ENCODE results near the gene EPHA4. TPM values are rescaled to one million over a fixed set of nuclear protein-coding genes. Genes with fewer than 3 reads are reported as not detected.

The EPHA4 gene
- total and polyA plus RNA-seq, 8 donors, result 0.56 to 28.1 (median 5.8) TPM; not detected in 1

- H3K27ac ChIP-seq, result no peak overlapping the region
- intact Hi-C loops (cut with DNase I; ENCODE audit: low total_unique reads), result no loop called here
- no peaks in the 10 kb centered on the region for H3K4me1 ChIP-seq
- no peaks in the 10 kb centered on the region for H3K9me3 ChIP-seq
- H3K36me3 ChIP-seq, result no peaks in the 10 kb centered on the region
- H3K4me3 ChIP-seq, result no peak overlapping the region
- WGBS, 5 donors, result 87 to 97% (median 95%) methylated on average over 6 of the region's 6 CpGs
- DNase-seq, result no peak
- TF ChIP-seq CTCF (IDR thresholded peaks at IDR 0.05) (no peak), POLR2AphosphoS5 (IDR thresholded peaks at IDR 0.05) (no peak), POLR2A (IDR thresholded peaks at IDR 0.05) (no peak), EP300 (IDR thresholded peaks at IDR 0.05) (no peak)
- H3K27me3 ChIP-seq, result no peaks in the 10 kb centered on the region
Measured at GRCh38 chr2:221541131-221541735, 30.9 kb downstream of the EPHA4 start.

GRCh38 chr2:221539246-221539645 lies 32.9 kb downstream of the EPHA4 start:
- H3K4me1 ChIP-seq, result peaks cover 0 to 4% (median 0%) of the 10 kb centered on the region in 4 donors
- DNase-seq, result no peak
- no peak overlapping the region for H3K27ac ChIP-seq
- H3K36me3 ChIP-seq, result no peaks in the 10 kb centered on the region
- H3K9me3 ChIP-seq, result no peaks in the 10 kb centered on the region
- H3K4me3 ChIP-seq, result no peak overlapping the region
- no peaks in the 10 kb centered on the region for H3K27me3 ChIP-seq
- TF ChIP-seq POLR2A (IDR thresholded peaks at IDR 0.05) (no peak), POLR2AphosphoS5 (IDR thresholded peaks at IDR 0.05) (no peak), CTCF (IDR thresholded peaks at IDR 0.05) (no peak), EP300 (IDR thresholded peaks at IDR 0.05) (no peak)
- intact Hi-C loops (cut with DNase I; ENCODE audit: low total_unique reads), result no loop called here
- WGBS, 5 donors, result 90 to 97% (median 92%) methylated on average over 4 of the region's 4 CpGs

GRCh38 chr2:221535824-221536223 lies 36.3 kb downstream of the EPHA4 start:
- no peaks in the 10 kb centered on the region for H3K9me3 ChIP-seq
- H3K36me3 ChIP-seq, result no peaks in the 10 kb centered on the region
- WGBS, 5 donors, result 44 to 66% (median 50%) methylated on average over 2 of the region's 2 CpGs
- no peak for TF ChIP-seq CTCF (IDR thresholded peaks at IDR 0.05)
- no peak for TF ChIP-seq POLR2AphosphoS5 (IDR thresholded peaks at IDR 0.05)
- TF ChIP-seq POLR2A (IDR thresholded peaks at IDR 0.05), result no peak
- no peak for TF ChIP-seq EP300 (IDR thresholded peaks at IDR 0.05)
- DNase-seq, result no peak
- H3K4me1 ChIP-seq, result peaks cover 0 to 12% (median 5%) of the 10 kb centered on the region in 4 donors
- no peak overlapping the region for H3K27ac ChIP-seq
- H3K27me3 ChIP-seq, result no peaks in the 10 kb centered on the region
- no peak overlapping the region for H3K4me3 ChIP-seq
- intact Hi-C loops (cut with DNase I; ENCODE audit: low total_unique reads), result no loop called here

- 73 to 87% (median 75%) methylated on average over 6 of the region's 6 CpGs for WGBS, 5 donors
- H3K36me3 ChIP-seq, result no peaks in the 10 kb centered on the region
- no peaks in the 10 kb centered on the region for H3K9me3 ChIP-seq
- intact Hi-C loops (cut with DNase I; ENCODE audit: low total_unique reads), result no loop called here
- H3K27ac ChIP-seq, result no peak overlapping the region
- H3K4me3 ChIP-seq, result no peak overlapping the region
- TF ChIP-seq EP300 (IDR thresholded peaks at IDR 0.05) (no peak), POLR2AphosphoS5 (IDR thresholded peaks at IDR 0.05) (peak in 1 of 3 donors; percentile 20), CTCF (IDR thresholded peaks at IDR 0.05) (no peak), POLR2A (IDR thresholded peaks at IDR 0.05) (no peak)
- peak in 1 of 2 donors; percentile 28 for DNase-seq
- H3K27me3 ChIP-seq, result no peaks in the 10 kb centered on the region
- H3K4me1 ChIP-seq, result peaks cover 4 to 37% (median 26%) of the 10 kb centered on the region in 4 donors
Measured at GRCh38 chr2:221533299-221533698, 38.8 kb downstream of the EPHA4 start.

Data from stomach (tissue), 9 donors.